Panc1 (cell line): ENCODE data around the gene TIRAP.

Source experiments
- CTCF ChIP-seq: fragments of 450-650 bp; IDR thresholded peaks from 2 replicates; pipeline ENCODE4 v1.5.1; 2017; ENCODE audit warnings: mild to moderate bottlenecking
- POLR2AphosphoS5 ChIP-seq: IDR thresholded peaks from 2 replicates; pipeline ENCODE4 v1.6.1; 2012; ENCODE audit warnings: mild to moderate bottlenecking, low read depth, low read length, moderate library complexity
- REST ChIP-seq, 2 experiments: IDR thresholded peaks; 2 replicates each; pipeline ENCODE4 v1.6.1; 2011 to 2012; ENCODE audit warnings: low read depth in 2 of 2, control low read depth in 1 of 2, low read length in 1 of 2, mild to moderate bottlenecking in 1 of 2, moderate library complexity in 1 of 2; ENCODE audit not compliant: insufficient read depth in 1 of 2
- SIN3A ChIP-seq: IDR thresholded peaks from 2 replicates; pipeline ENCODE4 v1.6.1; 2012; ENCODE audit warnings: low read depth, mild to moderate bottlenecking, low read length, moderate library complexity, borderline replicate concordance; ENCODE audit not compliant: insufficient read depth
- TCF7L2 ChIP-seq: IDR thresholded peaks from 2 replicates; pipeline ENCODE4 v1.6.1; 2011; ENCODE audit warnings: mild to moderate bottlenecking, low read depth, low read length, inconsistent platforms

GRCh38 chr11:126339073-126339862 is 56.4 kb downstream of the TIRAP start:
- TF ChIP-seq CTCF, result no peak
- no peak for TF ChIP-seq TCF7L2
- TF ChIP-seq POLR2AphosphoS5, result no peak
- no peak for TF ChIP-seq REST (IDR thresholded peaks at IDR 0.05; ENCODE audit: insufficient read depth in 1 of 2, low read depth in 2 of 2, low read length in 1 of 2)
- no peak for TF ChIP-seq SIN3A
